ENCODE results near the gene POLQ. TPM values are rescaled to one million over a fixed set of nuclear protein-coding genes. Genes with fewer than 3 reads are reported as not detected.

Gene POLQ
- total and polyA plus RNA-seq, 2 donors from 2014 or later, result 0.35 TPM; not detected in 1

DNA sequence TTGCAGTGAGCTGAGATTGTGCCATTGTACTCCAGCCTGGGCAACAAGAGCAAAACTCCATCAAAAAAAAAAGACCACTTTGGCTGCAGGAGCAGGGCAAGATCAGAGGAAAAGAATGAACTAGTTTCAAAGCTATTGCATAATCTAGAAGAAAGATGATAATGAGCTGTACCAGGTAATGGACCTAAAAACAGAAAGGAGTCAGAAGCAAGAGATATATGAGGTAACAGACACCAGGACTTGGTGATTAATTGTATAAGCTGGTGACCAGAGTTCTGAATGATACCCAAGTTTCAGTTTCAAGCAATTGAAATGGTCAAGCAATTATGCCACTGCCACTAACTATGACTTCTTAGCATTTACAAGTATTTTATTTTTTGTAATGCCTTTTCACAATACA lies 2.9 kb downstream of the POLQ start:
- Histone ChIP-seq H3K4me1 (ENCODE audit: control insufficient read depth in 2 of 3, insufficient read depth in 2 of 3, low read depth in 1 of 3, low read length in 3 of 3) (peaks cover 0 to 4% (median 0%) of the 10 kb centered on the region in 3 donors), H3K9me3 (ENCODE audit: control insufficient read depth in 2 of 3, insufficient read depth in 1 of 3, low read length in 3 of 3) (no peaks in the 10 kb centered on the region), H3K4me3 (ENCODE audit: low read length in 3 of 3) (no peak overlapping the region), H3K36me3 (ENCODE audit: control insufficient read depth in 2 of 3, insufficient read depth in 3 of 3, low read length in 3 of 3) (no peaks in the 10 kb centered on the region), H3K27ac (ENCODE audit: low read depth in 2 of 2, low read length in 2 of 2) (no peak overlapping the region), H3K9ac (ENCODE audit: low read length in 3 of 3) (no peak overlapping the region), H3K27me3 (ENCODE audit: control insufficient read depth, insufficient read depth, low read length) (no peaks in the 10 kb centered on the region)
- TF ChIP-seq, protein P1, sequence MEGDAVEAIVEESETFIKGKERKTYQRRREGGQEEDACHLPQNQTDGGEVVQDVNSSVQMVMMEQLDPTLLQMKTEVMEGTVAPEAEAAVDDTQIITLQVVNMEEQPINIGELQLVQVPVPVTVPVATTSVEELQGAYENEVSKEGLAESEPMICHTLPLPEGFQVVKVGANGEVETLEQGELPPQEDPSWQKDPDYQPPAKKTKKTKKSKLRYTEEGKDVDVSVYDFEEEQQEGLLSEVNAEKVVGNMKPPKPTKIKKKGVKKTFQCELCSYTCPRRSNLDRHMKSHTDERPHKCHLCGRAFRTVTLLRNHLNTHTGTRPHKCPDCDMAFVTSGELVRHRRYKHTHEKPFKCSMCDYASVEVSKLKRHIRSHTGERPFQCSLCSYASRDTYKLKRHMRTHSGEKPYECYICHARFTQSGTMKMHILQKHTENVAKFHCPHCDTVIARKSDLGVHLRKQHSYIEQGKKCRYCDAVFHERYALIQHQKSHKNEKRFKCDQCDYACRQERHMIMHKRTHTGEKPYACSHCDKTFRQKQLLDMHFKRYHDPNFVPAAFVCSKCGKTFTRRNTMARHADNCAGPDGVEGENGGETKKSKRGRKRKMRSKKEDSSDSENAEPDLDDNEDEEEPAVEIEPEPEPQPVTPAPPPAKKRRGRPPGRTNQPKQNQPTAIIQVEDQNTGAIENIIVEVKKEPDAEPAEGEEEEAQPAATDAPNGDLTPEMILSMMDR (IDR thresholded peaks at IDR 0.05; ENCODE audit: borderline replicate concordance, extremely low read depth, insufficient read depth), result no peak
- no peak for DNase-seq
- intact Hi-C loops (cut with DNase I), result no loop called here
- no peak for FAIRE-seq

DNA sequence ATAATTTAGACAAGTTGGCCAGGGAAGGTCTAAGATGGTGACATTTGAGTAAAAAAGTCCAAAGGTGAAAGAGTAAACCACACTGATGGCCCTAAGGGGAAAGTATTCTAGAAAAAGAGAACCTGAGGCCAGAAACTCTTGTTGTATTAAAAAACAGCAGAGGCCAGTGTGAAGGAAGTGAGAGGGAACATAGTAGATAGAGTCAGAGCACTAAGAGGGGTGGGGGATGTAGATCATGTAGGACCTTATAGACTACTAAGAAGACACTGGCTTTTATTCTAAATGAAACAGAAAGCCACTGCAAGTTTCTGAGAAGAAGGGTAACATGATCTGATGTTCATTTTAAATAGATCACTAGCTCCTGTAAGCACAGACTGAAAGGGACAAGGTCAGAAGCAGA lies 14.5 kb downstream of the POLQ start:
- Histone ChIP-seq H3K9ac (ENCODE audit: low read length in 3 of 3) (no peak overlapping the region), H3K36me3 (ENCODE audit: control insufficient read depth in 2 of 3, insufficient read depth in 3 of 3, low read length in 3 of 3) (no peaks in the 10 kb centered on the region), H3K4me3 (ENCODE audit: low read length in 3 of 3) (no peak overlapping the region), H3K27ac (ENCODE audit: low read depth in 2 of 2, low read length in 2 of 2) (no peak overlapping the region), H3K27me3 (ENCODE audit: control insufficient read depth, insufficient read depth, low read length) (no peaks in the 10 kb centered on the region), H3K4me1 (ENCODE audit: control insufficient read depth in 2 of 3, insufficient read depth in 2 of 3, low read depth in 1 of 3, low read length in 3 of 3) (no peaks in the 10 kb centered on the region), H3K9me3 (ENCODE audit: control insufficient read depth in 2 of 3, insufficient read depth in 1 of 3, low read length in 3 of 3) (no peaks in the 10 kb centered on the region)
- intact Hi-C loops (cut with DNase I), result no loop called here
- FAIRE-seq (no peak), DNase-seq (no peak)
- TF ChIP-seq, protein P1 (IDR thresholded peaks at IDR 0.05; ENCODE audit: borderline replicate concordance, extremely low read depth, insufficient read depth), result no peak

DNA sequence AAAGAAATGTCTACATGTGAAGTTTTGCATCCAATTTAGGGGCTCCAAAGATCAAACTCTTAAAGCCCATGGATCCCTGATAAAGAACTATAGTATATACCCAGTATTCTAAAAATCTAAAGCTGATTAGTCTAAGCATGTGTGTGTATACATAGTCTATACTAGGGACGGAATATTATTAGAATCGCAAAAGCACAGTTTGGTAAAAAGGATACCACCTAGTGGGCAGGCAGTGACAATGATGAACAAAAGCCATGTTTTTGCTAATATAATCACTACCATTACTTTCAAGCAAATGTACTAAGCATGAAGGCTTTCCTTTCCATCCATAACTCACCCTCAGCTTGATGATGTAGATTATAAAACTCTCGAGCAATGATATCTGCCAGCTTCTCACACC lies 16.5 kb downstream of the POLQ start:
- no peak overlapping the region for H3K9ac ChIP-seq (ENCODE audit: low read length in 3 of 3)
- H3K27me3 ChIP-seq (ENCODE audit: control insufficient read depth, insufficient read depth, low read length), result no peaks in the 10 kb centered on the region
- no peaks in the 10 kb centered on the region for H3K4me1 ChIP-seq (ENCODE audit: control insufficient read depth in 2 of 3, insufficient read depth in 2 of 3, low read depth in 1 of 3, low read length in 3 of 3)
- DNase-seq (peak in 1 of 5 donors; percentile 9), FAIRE-seq (no peak)
- no peak overlapping the region for H3K4me3 ChIP-seq (ENCODE audit: low read length in 3 of 3)
- H3K36me3 ChIP-seq (ENCODE audit: control insufficient read depth in 2 of 3, insufficient read depth in 3 of 3, low read length in 3 of 3), result no peaks in the 10 kb centered on the region
- H3K9me3 ChIP-seq (ENCODE audit: control insufficient read depth in 2 of 3, insufficient read depth in 1 of 3, low read length in 3 of 3), result no peaks in the 10 kb centered on the region
- no peak overlapping the region for H3K27ac ChIP-seq (ENCODE audit: low read depth in 2 of 2, low read length in 2 of 2)
- TF ChIP-seq, protein P1 (IDR thresholded peaks at IDR 0.05; ENCODE audit: borderline replicate concordance, extremely low read depth, insufficient read depth), result peak; percentile 19
- intact Hi-C loops (cut with DNase I), result no loop called here

DNA sequence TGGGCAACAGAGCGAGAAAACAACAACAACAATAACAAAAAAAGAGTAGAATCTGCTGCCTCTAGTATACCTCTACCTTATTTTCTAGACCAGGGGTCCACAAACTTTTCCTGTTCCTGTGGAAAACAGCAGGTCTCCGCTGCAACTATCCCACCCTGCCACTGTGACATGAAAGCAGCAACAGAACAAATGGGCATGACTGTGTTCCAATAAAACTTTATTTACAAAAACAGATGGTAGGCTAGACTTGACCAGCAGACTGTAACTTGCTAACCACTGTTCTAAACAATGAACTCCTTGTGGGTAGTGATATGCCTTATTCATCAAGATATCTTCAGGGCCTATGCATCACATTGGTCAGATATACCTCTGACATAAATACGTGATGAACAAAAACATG lies 25.3 kb downstream of the POLQ start:
- H3K4me3 ChIP-seq (ENCODE audit: low read length in 3 of 3), result no peak overlapping the region
- no peak for DNase-seq
- no peak overlapping the region for H3K9ac ChIP-seq (ENCODE audit: low read length in 3 of 3)
- intact Hi-C loops (cut with DNase I), result no loop called here
- H3K27ac ChIP-seq (ENCODE audit: low read depth in 2 of 2, low read length in 2 of 2), result no peak overlapping the region
- no peaks in the 10 kb centered on the region for H3K4me1 ChIP-seq (ENCODE audit: control insufficient read depth in 2 of 3, insufficient read depth in 2 of 3, low read depth in 1 of 3, low read length in 3 of 3)
- no peaks in the 10 kb centered on the region for H3K36me3 ChIP-seq (ENCODE audit: control insufficient read depth in 2 of 3, insufficient read depth in 3 of 3, low read length in 3 of 3)
- FAIRE-seq, result no peak
- TF ChIP-seq, protein P1 (IDR thresholded peaks at IDR 0.05; ENCODE audit: borderline replicate concordance, extremely low read depth, insufficient read depth), result no peak
- peaks cover 0 to 2% (median 0%) of the 10 kb centered on the region in 3 donors for H3K9me3 ChIP-seq (ENCODE audit: control insufficient read depth in 2 of 3, insufficient read depth in 1 of 3, low read length in 3 of 3)
- no peaks in the 10 kb centered on the region for H3K27me3 ChIP-seq (ENCODE audit: control insufficient read depth, insufficient read depth, low read length)
